GM10266 (cell line): ENCODE results near the gene SLC26A11.
"Not testable (repeated sequence)": the region's sequence is repeated elsewhere in the genome, so short reads cannot be mapped to it uniquely, and the experiment has no call there.

Source experiments
- DNase-seq: peaks from one replicate; pipeline ENCODE4 v3.0.0; 2012; ENCODE audit errors: extremely low spot score
- TF ChIP-seq, protein P1 (sequence below): IDR thresholded peaks from 2 replicates; pipeline ENCODE4 v1.5.1; 2012; ENCODE audit warnings: mild to moderate bottlenecking, low read depth; ENCODE audit not compliant: control insufficient read depth, insufficient read depth; ENCODE audit errors: missing control alignments

Gene SLC26A11

GRCh38 chr17:80229011-80229410, 8.8 kb downstream of the SLC26A11 start:
- TF ChIP-seq, protein P1, sequence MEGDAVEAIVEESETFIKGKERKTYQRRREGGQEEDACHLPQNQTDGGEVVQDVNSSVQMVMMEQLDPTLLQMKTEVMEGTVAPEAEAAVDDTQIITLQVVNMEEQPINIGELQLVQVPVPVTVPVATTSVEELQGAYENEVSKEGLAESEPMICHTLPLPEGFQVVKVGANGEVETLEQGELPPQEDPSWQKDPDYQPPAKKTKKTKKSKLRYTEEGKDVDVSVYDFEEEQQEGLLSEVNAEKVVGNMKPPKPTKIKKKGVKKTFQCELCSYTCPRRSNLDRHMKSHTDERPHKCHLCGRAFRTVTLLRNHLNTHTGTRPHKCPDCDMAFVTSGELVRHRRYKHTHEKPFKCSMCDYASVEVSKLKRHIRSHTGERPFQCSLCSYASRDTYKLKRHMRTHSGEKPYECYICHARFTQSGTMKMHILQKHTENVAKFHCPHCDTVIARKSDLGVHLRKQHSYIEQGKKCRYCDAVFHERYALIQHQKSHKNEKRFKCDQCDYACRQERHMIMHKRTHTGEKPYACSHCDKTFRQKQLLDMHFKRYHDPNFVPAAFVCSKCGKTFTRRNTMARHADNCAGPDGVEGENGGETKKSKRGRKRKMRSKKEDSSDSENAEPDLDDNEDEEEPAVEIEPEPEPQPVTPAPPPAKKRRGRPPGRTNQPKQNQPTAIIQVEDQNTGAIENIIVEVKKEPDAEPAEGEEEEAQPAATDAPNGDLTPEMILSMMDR, result no peak
- no peak for DNase-seq

- TF ChIP-seq, protein P1, result no peak
- no peak for DNase-seq
Measured at GRCh38 chr17:80232438-80232837, 12.2 kb downstream of the SLC26A11 start.

DNA sequence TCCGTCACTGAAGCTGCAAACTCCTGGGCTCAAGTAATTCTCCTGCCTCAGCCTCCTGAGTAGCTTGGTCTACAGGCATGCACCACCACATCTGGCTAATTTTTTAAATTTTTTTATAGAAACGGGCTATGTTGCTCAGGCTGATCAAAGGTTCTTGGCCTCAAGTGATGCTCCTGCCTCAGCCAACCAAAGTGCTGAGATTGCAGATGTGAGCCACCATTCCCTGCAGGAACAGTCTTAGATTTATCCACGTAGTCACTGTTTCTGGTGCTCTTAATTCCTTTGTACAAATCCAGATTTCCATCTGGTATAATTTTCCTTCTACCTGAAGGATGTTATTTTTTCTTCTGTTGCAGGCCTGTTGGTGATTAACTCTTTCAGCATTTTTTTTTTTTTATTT, 13.0 kb downstream of the SLC26A11 start:
- no peak for DNase-seq
- TF ChIP-seq, protein P1, result no peak

DNA sequence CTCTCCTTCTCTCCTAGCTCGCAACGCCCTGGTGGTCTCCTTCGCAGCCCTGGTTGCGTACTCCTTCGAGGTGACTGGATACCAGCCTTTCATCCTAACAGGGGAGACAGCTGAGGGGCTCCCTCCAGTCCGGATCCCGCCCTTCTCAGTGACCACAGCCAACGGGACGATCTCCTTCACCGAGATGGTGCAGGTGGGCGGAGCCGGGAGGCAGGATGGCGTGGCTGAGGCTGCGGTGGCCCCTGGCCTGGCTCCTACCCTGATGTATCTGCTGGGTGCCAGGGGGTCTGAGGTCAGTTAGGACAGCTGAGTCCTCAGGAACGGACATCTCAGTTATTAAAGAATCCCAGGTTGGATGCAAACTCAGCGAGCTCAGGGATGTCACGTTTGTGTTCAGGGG, 16.7 kb downstream of the SLC26A11 start:
- TF ChIP-seq, protein P1, result no peak
- no peak for DNase-seq

DNA sequence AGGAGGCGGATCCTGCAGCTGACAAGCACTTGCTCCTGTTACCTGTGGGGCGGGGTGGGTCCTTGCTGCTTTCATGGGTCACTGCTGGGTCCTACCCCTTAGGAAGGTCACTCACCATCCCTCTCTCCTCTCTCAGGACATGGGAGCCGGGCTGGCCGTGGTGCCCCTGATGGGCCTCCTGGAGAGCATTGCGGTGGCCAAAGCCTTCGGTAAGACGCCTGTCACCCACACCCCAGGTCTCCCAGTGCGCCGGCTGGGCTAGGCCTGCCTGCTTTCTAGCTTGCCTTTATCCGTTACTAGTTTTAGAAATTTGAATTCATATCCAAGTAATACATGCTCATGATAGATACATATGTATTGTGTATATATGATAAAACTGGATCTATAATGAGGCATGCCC, 17.2 kb downstream of the SLC26A11 start:
- no peak for DNase-seq
- TF ChIP-seq, protein P1, result no peak

GRCh38 chr17:80242505-80242904, 22.3 kb downstream of the SLC26A11 start:
- TF ChIP-seq, protein P1, result no peak
- DNase-seq, result no peak

- TF ChIP-seq, protein P1, result no peak
- DNase-seq, result no peak
Measured at GRCh38 chr17:80243526-80244433, 23.6 kb downstream of the SLC26A11 start.

DNA sequence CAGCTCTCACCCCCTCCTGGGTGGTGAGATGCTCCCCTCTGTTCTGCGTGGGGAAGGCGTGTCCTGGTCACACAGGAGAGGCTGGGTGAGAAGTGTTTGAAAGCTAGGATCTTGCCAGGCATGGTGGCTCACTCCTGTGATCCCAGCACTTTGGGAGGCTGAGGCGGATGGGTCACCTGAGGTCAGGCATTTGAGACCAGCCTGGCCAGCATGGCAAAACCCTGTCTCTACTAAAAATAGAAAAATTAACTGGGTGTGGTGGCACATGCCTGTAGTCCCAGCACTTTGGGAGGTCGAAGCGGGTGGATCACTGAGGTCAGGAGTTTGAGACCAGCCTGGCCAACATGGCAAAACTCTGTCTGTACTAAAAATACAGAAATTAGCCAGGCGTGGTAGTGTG, 24.2 kb downstream of the SLC26A11 start:
- DNase-seq, result not testable (repeated sequence)
